ENCODE results near the gene INPP5F.

DNA sequence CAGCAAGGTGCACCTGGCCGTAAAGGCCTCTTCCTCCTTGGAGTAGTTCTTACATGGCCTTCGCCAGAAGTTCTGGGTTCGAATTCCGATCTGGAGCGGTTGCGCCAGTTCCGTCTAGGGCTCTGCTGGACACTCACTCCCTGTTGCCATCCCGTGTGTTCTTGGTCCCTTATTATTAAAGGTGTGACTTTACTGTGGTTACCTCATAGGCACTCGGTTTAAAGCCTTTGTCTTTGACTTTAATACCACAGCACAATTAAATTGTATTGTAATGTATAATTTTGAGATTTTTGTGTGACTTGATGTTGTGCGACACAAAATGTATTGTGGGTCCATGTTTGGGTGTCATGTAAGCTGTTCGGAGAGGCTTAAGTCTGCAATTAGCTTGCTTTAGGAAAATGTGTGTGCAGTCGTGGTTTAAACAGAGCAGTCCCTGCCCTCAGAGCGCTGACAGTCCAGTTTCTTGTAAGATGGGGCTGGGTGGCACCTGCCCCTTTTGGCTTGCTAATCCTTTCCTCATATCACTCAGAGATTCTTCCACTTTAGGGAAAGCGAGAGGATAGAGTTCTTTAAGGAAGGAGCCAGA, 919 bp downstream of the INPP5F start:
- TF ChIP-seq, protein P1, sequence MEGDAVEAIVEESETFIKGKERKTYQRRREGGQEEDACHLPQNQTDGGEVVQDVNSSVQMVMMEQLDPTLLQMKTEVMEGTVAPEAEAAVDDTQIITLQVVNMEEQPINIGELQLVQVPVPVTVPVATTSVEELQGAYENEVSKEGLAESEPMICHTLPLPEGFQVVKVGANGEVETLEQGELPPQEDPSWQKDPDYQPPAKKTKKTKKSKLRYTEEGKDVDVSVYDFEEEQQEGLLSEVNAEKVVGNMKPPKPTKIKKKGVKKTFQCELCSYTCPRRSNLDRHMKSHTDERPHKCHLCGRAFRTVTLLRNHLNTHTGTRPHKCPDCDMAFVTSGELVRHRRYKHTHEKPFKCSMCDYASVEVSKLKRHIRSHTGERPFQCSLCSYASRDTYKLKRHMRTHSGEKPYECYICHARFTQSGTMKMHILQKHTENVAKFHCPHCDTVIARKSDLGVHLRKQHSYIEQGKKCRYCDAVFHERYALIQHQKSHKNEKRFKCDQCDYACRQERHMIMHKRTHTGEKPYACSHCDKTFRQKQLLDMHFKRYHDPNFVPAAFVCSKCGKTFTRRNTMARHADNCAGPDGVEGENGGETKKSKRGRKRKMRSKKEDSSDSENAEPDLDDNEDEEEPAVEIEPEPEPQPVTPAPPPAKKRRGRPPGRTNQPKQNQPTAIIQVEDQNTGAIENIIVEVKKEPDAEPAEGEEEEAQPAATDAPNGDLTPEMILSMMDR (IDR thresholded peaks at IDR 0.05 in 8 of 11, conservative IDR thresholded peaks at IDR 0.05 in 3 of 11), result no peak
- TF ChIP-seq POLR2AphosphoS5 (IDR thresholded peaks at IDR 0.05), result no peak
- TF ChIP-seq POLR2A (IDR thresholded peaks at IDR 0.05), result no peak

All from spleen (tissue), 7 donors.